MM.1S (cell line): ENCODE measurements around the gene RASGRF2.

ENCODE experiments used
- DNase-seq: peaks from one replicate; pipeline ENCODE4 v3.0.0-alpha.2; 2015
- H2AFZ ChIP-seq: fragments of 300-600 bp; sonication (generic); 2 replicates; pipeline ENCODE4 v1.6.0; 2016; ENCODE audit warnings: antibody characterized with exemption, low read length
- H3F3A ChIP-seq: fragments of 300-600 bp; sonication (generic); 2 replicates; pipeline ENCODE4 v1.6.1; 2016; ENCODE audit warnings: mild to moderate bottlenecking, antibody characterized with exemption, low read length, moderate library complexity, mixed read lengths; ENCODE audit not compliant: insufficient read depth
- H3K27ac ChIP-seq: fragments of 300-600 bp; sonication (generic); 2 replicates; pipeline ENCODE4 v1.5.1; 2016; ENCODE audit warnings: mild to moderate bottlenecking, low read length
- H3K27me3 ChIP-seq: fragments of 300-600 bp; sonication (generic); replicated peaks from 2 replicates; pipeline ENCODE4 v1.6.0; 2016; ENCODE audit warnings: low read length; ENCODE audit not compliant: insufficient read depth
- H3K36me3 ChIP-seq: fragments of 300-600 bp; sonication (generic); replicated peaks from 2 replicates; pipeline ENCODE4 v1.6.1; 2016; ENCODE audit warnings: mild to moderate bottlenecking, low read length, mixed read lengths; ENCODE audit not compliant: insufficient read depth
- H3K4me1 ChIP-seq: fragments of 300-600 bp; sonication (generic); 2 replicates; pipeline ENCODE4 v1.6.1; 2016; ENCODE audit warnings: low read length, mixed read lengths
- H3K4me2 ChIP-seq: fragments of 300-600 bp; sonication (generic); 2 replicates; pipeline ENCODE4 v1.6.0; 2016; ENCODE audit warnings: low read depth, low read length
- H3K4me3 ChIP-seq: fragments of 300-600 bp; sonication (generic); 2 replicates; pipeline ENCODE4 v1.5.1; 2016; ENCODE audit warnings: low read length, mixed read lengths
- H3K79me2 ChIP-seq: fragments of 300-600 bp; sonication (generic); 2 replicates; pipeline ENCODE4 v1.6.1; 2016; ENCODE audit warnings: mixed run types, low read length, mixed read lengths
- H3K9ac ChIP-seq: fragments of 300-600 bp; sonication (generic); 2 replicates; pipeline ENCODE4 v1.6.1; 2016; ENCODE audit warnings: low read length, mixed read lengths
- H3K9me2 ChIP-seq: fragments of 300-600 bp; sonication (generic); replicated peaks from 2 replicates; pipeline ENCODE4 v1.6.1; 2016; ENCODE audit warnings: mild to moderate bottlenecking, low read length, mixed read lengths; ENCODE audit not compliant: insufficient read depth
- H3K9me3 ChIP-seq: fragments of 300-600 bp; sonication (generic); replicated peaks from 2 replicates; pipeline ENCODE4 v1.6.1; 2016; ENCODE audit warnings: mild to moderate bottlenecking, low read length, mixed read lengths; ENCODE audit not compliant: insufficient read depth
- H4K20me1 ChIP-seq: fragments of 300-600 bp; sonication (generic); 2 replicates; pipeline ENCODE4 v1.6.1; 2016; ENCODE audit warnings: mild to moderate bottlenecking, low read length, moderate library complexity, mixed read lengths; ENCODE audit not compliant: insufficient read depth
- CTCF ChIP-seq: fragments of 300-600 bp; sonication (generic); IDR thresholded peaks from 2 replicates; pipeline ENCODE4 v1.5.1; 2016; ENCODE audit warnings: antibody characterized with exemption, low read length, mixed read lengths
- EZH2 ChIP-seq: fragments of 300-600 bp; sonication (generic); optimal IDR thresholded peaks from 2 replicates; pipeline ENCODE3; 2017; ENCODE audit warnings: low read depth, mild to moderate bottlenecking, antibody characterized with exemption, low read length, mixed read lengths
- EZH2phosphoT487 ChIP-seq: fragments of 300-600 bp; sonication (generic); IDR thresholded peaks from 2 replicates; pipeline ENCODE4 v1.6.1; 2018; ENCODE audit warnings: antibody characterized with exemption, low read length

RASGRF2 gene

GRCh38 chr5:80988419-80988935 lies 28.3 kb downstream of the RASGRF2 start:
- Histone ChIP-seq H3K9me3 (no peaks in the 10 kb centered on the region), H3K9ac (no peak overlapping the region), H3K27ac (no peak overlapping the region), H3K36me3 (no peaks in the 10 kb centered on the region), H4K20me1 (no peaks in the 10 kb centered on the region), H2AFZ (no peak overlapping the region), H3K9me2 (no peaks in the 10 kb centered on the region), H3K4me3 (no peak overlapping the region), H3K79me2 (no peaks in the 10 kb centered on the region), H3K27me3 (no peaks in the 10 kb centered on the region), H3F3A (no peaks in the 10 kb centered on the region), H3K4me1 (no peaks in the 10 kb centered on the region), H3K4me2 (no peak overlapping the region)
- DNase-seq: no peak
- TF ChIP-seq EZH2: no peak
- TF ChIP-seq CTCF: no peak
- TF ChIP-seq EZH2phosphoT487: no peak

GRCh38 chr5:80989883-80990282 lies 29.7 kb downstream of the RASGRF2 start:
- Histone ChIP-seq H3K4me2 (no peak overlapping the region), H3K9me3 (no peaks in the 10 kb centered on the region), H3K79me2 (no peaks in the 10 kb centered on the region), H3K27ac (no peak overlapping the region), H3K9me2 (no peaks in the 10 kb centered on the region), H2AFZ (no peak overlapping the region), H4K20me1 (no peaks in the 10 kb centered on the region), H3K4me1 (no peaks in the 10 kb centered on the region), H3K9ac (no peak overlapping the region), H3F3A (no peaks in the 10 kb centered on the region), H3K36me3 (no peaks in the 10 kb centered on the region), H3K4me3 (no peak overlapping the region), H3K27me3 (no peaks in the 10 kb centered on the region)
- DNase-seq: no peak
- TF ChIP-seq CTCF: no peak
- TF ChIP-seq EZH2: no peak
- TF ChIP-seq EZH2phosphoT487: no peak

- TF ChIP-seq EZH2phosphoT487: no peak
- TF ChIP-seq CTCF: no peak
- TF ChIP-seq EZH2: no peak
- Histone ChIP-seq H3K4me3 (no peak overlapping the region), H3K27ac (no peak overlapping the region), H3K4me2 (no peak overlapping the region), H3K9me3 (no peaks in the 10 kb centered on the region), H4K20me1 (no peaks in the 10 kb centered on the region), H3K4me1 (no peaks in the 10 kb centered on the region), H2AFZ (no peak overlapping the region), H3K79me2 (no peaks in the 10 kb centered on the region), H3K9me2 (no peaks in the 10 kb centered on the region), H3K9ac (no peak overlapping the region), H3F3A (no peaks in the 10 kb centered on the region), H3K27me3 (no peaks in the 10 kb centered on the region), H3K36me3 (no peaks in the 10 kb centered on the region)
- DNase-seq: no peak
These were observed 30.4 kb downstream of the RASGRF2 start for GRCh38 chr5:80990527-80990926.
